SK-N-SH treated with all-trans-retinoic acid at 6 μM for 48 hours (cell line): ENCODE data around the gene TEAD4.

Experiments used
- ATAC-seq: fragments of 200-7000 bp; cut with Tn5 transposase; 3 replicates; pipeline ENCODE4 v1.9.1; 2020; ENCODE audit warnings: mild to moderate bottlenecking, moderate library complexity
- BACH2 ChIP-seq: fragments of 250-450 bp; sonication (Bioruptor Pico); IDR thresholded peaks from 2 replicates; pipeline ENCODE4 v1.9.0; 2021; ENCODE audit warnings: mild to moderate bottlenecking, borderline replicate concordance
- CREB5 ChIP-seq: fragments of 250-450 bp; sonication (Bioruptor Pico); IDR thresholded peaks from 2 replicates; pipeline ENCODE4 v1.5.1; 2020; ENCODE audit warnings: low read depth, mild to moderate bottlenecking, moderate library complexity
- CSDC2 ChIP-seq: fragments of 250-450 bp; sonication (Bioruptor Pico); IDR thresholded peaks from 2 replicates; pipeline ENCODE4 v1.5.0; 2020; ENCODE audit warnings: mild to moderate bottlenecking, moderate library complexity
- CSRNP3 ChIP-seq: fragments of 250-450 bp; sonication (Bioruptor Pico); IDR thresholded peaks from 2 replicates; pipeline ENCODE4 v1.5.1; 2021; ENCODE audit warnings: mild to moderate bottlenecking, moderate library complexity
- ESRRG ChIP-seq: fragments of 250-450 bp; sonication (Bioruptor Pico); IDR thresholded peaks from 2 replicates; pipeline ENCODE4 v1.6.1; 2021; ENCODE audit warnings: mild to moderate bottlenecking
- GLIS3 ChIP-seq: fragments of 250-450 bp; sonication (Bioruptor Pico); IDR thresholded peaks from 2 replicates; pipeline ENCODE4 v1.5.0; 2020; ENCODE audit warnings: mild to moderate bottlenecking, moderate library complexity
- ISL1 ChIP-seq: fragments of 250-450 bp; sonication (Bioruptor Pico); IDR thresholded peaks from 2 replicates; pipeline ENCODE4 v2.1.2; 2022; ENCODE audit warnings: mild to moderate bottlenecking, moderate library complexity
- OSR1 ChIP-seq: fragments of 250-450 bp; sonication (Bioruptor Pico); IDR thresholded peaks from 2 replicates; pipeline ENCODE4 v1.8.0; 2022; ENCODE audit warnings: moderate library complexity, mild to moderate bottlenecking, inconsistent platforms
- PATZ1 ChIP-seq: fragments of 250-450 bp; sonication (Bioruptor Pico); IDR thresholded peaks from 2 replicates; pipeline ENCODE4 v1.8.0; 2020; ENCODE audit warnings: mild to moderate bottlenecking, moderate library complexity, borderline replicate concordance
- POU6F1 ChIP-seq: fragments of 250-450 bp; sonication (Bioruptor Pico); IDR thresholded peaks from 2 replicates; pipeline ENCODE4 v1.8.0; 2021; ENCODE audit warnings: low read depth, mild to moderate bottlenecking, moderate library complexity, borderline replicate concordance
- PPARA ChIP-seq: fragments of 250-450 bp; sonication (Bioruptor Pico); IDR thresholded peaks from 2 replicates; pipeline ENCODE4 v1.5.0; 2020; ENCODE audit warnings: mild to moderate bottlenecking, borderline replicate concordance
- RARB ChIP-seq: fragments of 250-450 bp; sonication (Bioruptor Pico); IDR thresholded peaks from 2 replicates; pipeline ENCODE4 v1.8.0; 2021; ENCODE audit warnings: mild to moderate bottlenecking, moderate library complexity
- SNAI2 ChIP-seq: fragments of 250-450 bp; sonication (Bioruptor Pico); IDR thresholded peaks from 2 replicates; pipeline ENCODE4 v1.5.0; 2020; ENCODE audit warnings: mild to moderate bottlenecking, moderate library complexity
- TCF4 ChIP-seq: fragments of 250-450 bp; sonication (Bioruptor Pico); IDR thresholded peaks from 2 replicates; pipeline ENCODE4 v1.8.0; 2021; ENCODE audit warnings: mild to moderate bottlenecking, moderate library complexity, borderline replicate concordance
- TOX ChIP-seq: fragments of 250-450 bp; sonication (Bioruptor Pico); IDR thresholded peaks from 2 replicates; pipeline ENCODE4 v1.8.0; 2021; ENCODE audit warnings: mild to moderate bottlenecking, moderate library complexity, borderline replicate concordance
- TSHZ2 ChIP-seq: fragments of 250-450 bp; sonication (Bioruptor Pico); IDR thresholded peaks from 2 replicates; pipeline ENCODE4 v1.5.0; 2020; ENCODE audit warnings: mild to moderate bottlenecking, moderate library complexity
- ZC3H10 ChIP-seq: fragments of 250-450 bp; sonication (Bioruptor Pico); IDR thresholded peaks from 2 replicates; pipeline ENCODE4 v1.5.1; 2021; ENCODE audit warnings: mild to moderate bottlenecking, moderate library complexity
- ZFP3 ChIP-seq: fragments of 250-450 bp; sonication (Bioruptor Pico); IDR thresholded peaks from 2 replicates; pipeline ENCODE4 v1.5.0; 2020; ENCODE audit warnings: mild to moderate bottlenecking, moderate library complexity
- ZFP30 ChIP-seq: fragments of 450-650 bp; formaldehyde crosslinking; IDR thresholded peaks from 2 replicates; pipeline ENCODE4 v1.5.0; 2022; ENCODE audit warnings: mild to moderate bottlenecking, moderate library complexity
- ZNF70 ChIP-seq: fragments of 450-650 bp; formaldehyde crosslinking; IDR thresholded peaks from 2 replicates; pipeline ENCODE4 v1.5.0; 2020; ENCODE audit warnings: mild to moderate bottlenecking, moderate library complexity

Gene TEAD4

GRCh38 chr12:3022961-3023360 is 63.8 kb downstream of the TEAD4 start (continued):
- no peak for TF ChIP-seq CSRNP3 (CRISPR knock-in tag)
- no peak for TF ChIP-seq ZNF70
- TF ChIP-seq RARB (CRISPR knock-in tag): no peak
- no peak for TF ChIP-seq PPARA (CRISPR knock-in tag)
- no peak for TF ChIP-seq OSR1 (CRISPR knock-in tag)

- TF ChIP-seq POU6F1 (CRISPR knock-in tag) (no peak), TOX (CRISPR knock-in tag) (no peak), CSDC2 (no peak), TSHZ2 (CRISPR knock-in tag) (no peak), SNAI2 (CRISPR knock-in tag) (no peak), ZC3H10 (no peak), PPARA (CRISPR knock-in tag) (no peak), ZFP30 (no peak), RARB (CRISPR knock-in tag) (no peak), BACH2 (CRISPR knock-in tag) (no peak), OSR1 (CRISPR knock-in tag) (no peak), TCF4 (no peak), ESRRG (CRISPR knock-in tag) (no peak), ISL1 (no peak), CSRNP3 (CRISPR knock-in tag) (no peak), ZFP3 (CRISPR knock-in tag) (no peak), PATZ1 (no peak), GLIS3 (CRISPR knock-in tag) (no peak)
- ATAC-seq: no peak
Observed at GRCh38 chr12:3028108-3028507, 68.9 kb downstream of the TEAD4 start.

GRCh38 chr12:3030821-3031429 is 71.7 kb downstream of the TEAD4 start:
- no peak for ATAC-seq
- TF ChIP-seq ESRRG (CRISPR knock-in tag) (no peak), ZFP3 (CRISPR knock-in tag) (no peak)

- no peak for ATAC-seq
- TF ChIP-seq TCF4 (no peak), CREB5 (CRISPR knock-in tag) (no peak), PATZ1 (no peak), TOX (CRISPR knock-in tag) (no peak), CSRNP3 (CRISPR knock-in tag) (no peak)
- TF ChIP-seq, all 23 proteins: peak for 0
Observed at GRCh38 chr12:3032161-3032560, 73.0 kb downstream of the TEAD4 start.
